Loucy (cell line): ENCODE results near the gene SMIM45.
"Not testable (repeated sequence)": the region's sequence is repeated elsewhere in the genome, so short reads cannot be mapped to it uniquely, and the experiment has no call there.

Source experiments
- H2AFZ ChIP-seq: fragments of 200-600 bp; sonication (generic); 2 replicates; pipeline ENCODE4 v1.6.0; 2016; ENCODE audit warnings: antibody characterized with exemption, mild to moderate bottlenecking, low read length, moderate library complexity
- H3F3A ChIP-seq: fragments of 200-600 bp; 2 replicates; pipeline ENCODE4 v1.6.0; 2016; ENCODE audit warnings: antibody characterized with exemption, low read depth, mild to moderate bottlenecking
- H3K27me3 ChIP-seq: fragments of 200-600 bp; sonication (generic); 2 replicates; pipeline ENCODE4 v1.6.1; 2014; ENCODE audit warnings: low read length, mild to moderate bottlenecking; ENCODE audit not compliant: insufficient read depth, poor library complexity, severe bottlenecking
- H3K36me3 ChIP-seq: fragments of 200-600 bp; sonication (generic); 2 replicates; pipeline ENCODE4 v1.6.1; 2016; ENCODE audit warnings: low read length; ENCODE audit not compliant: insufficient read depth
- H3K4me1 ChIP-seq: fragments of 200-600 bp; sonication (generic); 2 replicates; pipeline ENCODE4 v1.5.1; 2014; ENCODE audit warnings: low read length, mild to moderate bottlenecking; ENCODE audit not compliant: insufficient read depth, poor library complexity, severe bottlenecking
- H3K4me2 ChIP-seq: fragments of 200-600 bp; sonication (generic); 2 replicates; pipeline ENCODE4 v1.6.0; 2014; ENCODE audit warnings: antibody characterized with exemption, low read length, low read depth, mild to moderate bottlenecking; ENCODE audit not compliant: poor library complexity, severe bottlenecking
- H3K4me3 ChIP-seq: fragments of 200-600 bp; sonication (generic); 2 replicates; pipeline ENCODE4 v1.5.1; 2014; ENCODE audit warnings: low read length, mild to moderate bottlenecking, mixed read lengths; ENCODE audit not compliant: poor library complexity, severe bottlenecking
- H3K79me2 ChIP-seq: fragments of 200-600 bp; sonication (generic); 2 replicates; pipeline ENCODE4 v1.6.1; 2014; ENCODE audit warnings: low read length; ENCODE audit not compliant: insufficient read depth
- H3K9ac ChIP-seq: fragments of 200-600 bp; sonication (generic); 2 replicates; pipeline ENCODE4 v1.6.0; 2014; ENCODE audit warnings: mild to moderate bottlenecking, low read depth, low read length, moderate library complexity; ENCODE audit not compliant: poor library complexity, severe bottlenecking
- H3K9me2 ChIP-seq: fragments of 200-600 bp; sonication (generic); replicated peaks from 2 replicates; pipeline ENCODE4 v1.6.1; 2016; ENCODE audit warnings: low read depth, low read length, mixed read lengths
- H3K9me3 ChIP-seq: fragments of 200-600 bp; sonication (generic); 2 replicates; pipeline ENCODE4 v1.6.1; 2014; ENCODE audit warnings: mild to moderate bottlenecking, antibody characterized with exemption, low read length, low read depth; ENCODE audit not compliant: insufficient read depth
- H4K20me1 ChIP-seq: fragments of 200-600 bp; sonication (generic); 2 replicates; pipeline ENCODE4 v1.6.0; 2014; ENCODE audit warnings: antibody characterized with exemption, low read length, mild to moderate bottlenecking; ENCODE audit not compliant: insufficient read depth, poor library complexity, severe bottlenecking
- CTCF ChIP-seq: fragments of 200-600 bp; sonication (generic); conservative IDR thresholded peaks from 2 replicates; pipeline ENCODE4 v1.5.1; 2014; ENCODE audit warnings: mild to moderate bottlenecking, antibody characterized with exemption, low read length
- EZH2phosphoT487 ChIP-seq: fragments of 200-600 bp; IDR thresholded peaks from 2 replicates; pipeline ENCODE4 v1.6.1; 2018; ENCODE audit warnings: antibody characterized with exemption, mild to moderate bottlenecking, moderate library complexity, borderline replicate concordance

The SMIM45 gene

GRCh38 chr22:41947424-41948080, 4.4 kb upstream of the SMIM45 start:
- Histone ChIP-seq H3K9me3 (no peaks in the 10 kb centered on the region), H3K4me1 (peaks cover 49% of the 10 kb centered on the region), H3K79me2 (peaks cover 58% of the 10 kb centered on the region), H3K4me2 (peak overlapping the region; percentile 89), H3K36me3 (peaks cover 21% of the 10 kb centered on the region), H2AFZ (peak overlapping the region; percentile 83), H3K9me2 (no peaks in the 10 kb centered on the region), H3F3A (no peaks in the 10 kb centered on the region), H3K9ac (peak overlapping the region; percentile 95), H3K4me3 (peak overlapping the region; percentile 84), H3K27me3 (no peaks in the 10 kb centered on the region), H4K20me1 (peaks cover 14% of the 10 kb centered on the region)
- TF ChIP-seq EZH2phosphoT487, result no peak
- TF ChIP-seq CTCF, result no peak

GRCh38 chr22:41948142-41948541, 3.8 kb upstream of the SMIM45 start:
- Histone ChIP-seq H3K36me3 (peaks cover 17% of the 10 kb centered on the region), H3K9me2 (no peaks in the 10 kb centered on the region), H4K20me1 (peaks cover 14% of the 10 kb centered on the region), H3K9ac (peak overlapping the region; percentile 95), H3K4me2 (peak overlapping the region; percentile 89), H3K4me1 (peaks cover 49% of the 10 kb centered on the region), H3K79me2 (peaks cover 54% of the 10 kb centered on the region), H3K9me3 (no peaks in the 10 kb centered on the region), H2AFZ (0 out of 2 replicates have a peak overlapping the region, but pooled peaks have one; percentile 83), H3F3A (no peaks in the 10 kb centered on the region), H3K4me3 (peak overlapping the region; percentile 84), H3K27me3 (no peaks in the 10 kb centered on the region)
- no peak for TF ChIP-seq CTCF
- no peak for TF ChIP-seq EZH2phosphoT487

DNA sequence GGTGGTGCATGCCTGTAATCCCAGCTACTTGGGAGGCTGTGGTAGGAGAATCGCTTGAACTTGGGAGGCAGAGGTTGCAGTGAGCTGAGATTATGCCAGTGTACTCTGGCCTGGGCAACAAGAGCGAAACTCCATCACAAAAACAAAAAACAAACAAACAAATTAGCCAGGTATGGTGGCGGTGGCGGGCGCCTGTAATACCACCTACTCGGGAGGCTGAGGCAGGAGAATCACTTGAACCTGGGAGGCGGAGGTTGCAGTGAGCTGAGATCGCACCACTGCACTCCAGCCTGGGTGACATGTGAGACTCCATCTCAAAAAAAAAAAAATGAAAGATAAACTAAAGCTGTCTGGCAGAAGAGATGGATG, 3.0 kb upstream of the SMIM45 start:
- Histone ChIP-seq H3K79me2 (peaks cover 46% of the 10 kb centered on the region), H3K9ac (peak overlapping the region; percentile 52), H3K4me1 (peaks cover 44% of the 10 kb centered on the region), H3K4me2 (peak overlapping the region; percentile 89), H4K20me1 (peaks cover 10% of the 10 kb centered on the region), H3K4me3 (peak overlapping the region; percentile 84)
- H3F3A ChIP-seq, H3K9me3 ChIP-seq, H3K27me3 ChIP-seq, H2AFZ ChIP-seq, H3K36me3 ChIP-seq, H3K9me2 ChIP-seq: not testable (repeated sequence)
